Body of pancreas (tissue), 4 donors: Measurements from ENCODE around the gene RTF1.

Experiments
- POLR2A ChIP-seq, 3 donors: fragments of 450-650 bp; IDR thresholded peaks; one replicate each; pipeline ENCODE4 v1.6.1; 2016; ENCODE audit warnings: antibody characterized with exemption in 3 of 3, mild to moderate bottlenecking in 2 of 3
- TF ChIP-seq, protein P1 (sequence below), 7 experiments: fragments of 450-650 bp in 4 of 7; fragments of 200-600 bp in 3 of 7; sonication (generic) in 3 of 7; IDR thresholded peaks; one replicate each; pipeline ENCODE4 v1.5.1; 2016 to 2019; ENCODE audit warnings: antibody characterized with exemption in 7 of 7

- TF ChIP-seq, protein P1, sequence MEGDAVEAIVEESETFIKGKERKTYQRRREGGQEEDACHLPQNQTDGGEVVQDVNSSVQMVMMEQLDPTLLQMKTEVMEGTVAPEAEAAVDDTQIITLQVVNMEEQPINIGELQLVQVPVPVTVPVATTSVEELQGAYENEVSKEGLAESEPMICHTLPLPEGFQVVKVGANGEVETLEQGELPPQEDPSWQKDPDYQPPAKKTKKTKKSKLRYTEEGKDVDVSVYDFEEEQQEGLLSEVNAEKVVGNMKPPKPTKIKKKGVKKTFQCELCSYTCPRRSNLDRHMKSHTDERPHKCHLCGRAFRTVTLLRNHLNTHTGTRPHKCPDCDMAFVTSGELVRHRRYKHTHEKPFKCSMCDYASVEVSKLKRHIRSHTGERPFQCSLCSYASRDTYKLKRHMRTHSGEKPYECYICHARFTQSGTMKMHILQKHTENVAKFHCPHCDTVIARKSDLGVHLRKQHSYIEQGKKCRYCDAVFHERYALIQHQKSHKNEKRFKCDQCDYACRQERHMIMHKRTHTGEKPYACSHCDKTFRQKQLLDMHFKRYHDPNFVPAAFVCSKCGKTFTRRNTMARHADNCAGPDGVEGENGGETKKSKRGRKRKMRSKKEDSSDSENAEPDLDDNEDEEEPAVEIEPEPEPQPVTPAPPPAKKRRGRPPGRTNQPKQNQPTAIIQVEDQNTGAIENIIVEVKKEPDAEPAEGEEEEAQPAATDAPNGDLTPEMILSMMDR (IDR thresholded peaks at IDR 0.05) = no peak
- no peak for TF ChIP-seq POLR2A (IDR thresholded peaks at IDR 0.05)
These were observed 26.4 kb downstream of the RTF1 start for GRCh38 chr15:41443275-41443674.
